ENCODE results near the gene ATP8B3.

Gene ATP8B3

DNA sequence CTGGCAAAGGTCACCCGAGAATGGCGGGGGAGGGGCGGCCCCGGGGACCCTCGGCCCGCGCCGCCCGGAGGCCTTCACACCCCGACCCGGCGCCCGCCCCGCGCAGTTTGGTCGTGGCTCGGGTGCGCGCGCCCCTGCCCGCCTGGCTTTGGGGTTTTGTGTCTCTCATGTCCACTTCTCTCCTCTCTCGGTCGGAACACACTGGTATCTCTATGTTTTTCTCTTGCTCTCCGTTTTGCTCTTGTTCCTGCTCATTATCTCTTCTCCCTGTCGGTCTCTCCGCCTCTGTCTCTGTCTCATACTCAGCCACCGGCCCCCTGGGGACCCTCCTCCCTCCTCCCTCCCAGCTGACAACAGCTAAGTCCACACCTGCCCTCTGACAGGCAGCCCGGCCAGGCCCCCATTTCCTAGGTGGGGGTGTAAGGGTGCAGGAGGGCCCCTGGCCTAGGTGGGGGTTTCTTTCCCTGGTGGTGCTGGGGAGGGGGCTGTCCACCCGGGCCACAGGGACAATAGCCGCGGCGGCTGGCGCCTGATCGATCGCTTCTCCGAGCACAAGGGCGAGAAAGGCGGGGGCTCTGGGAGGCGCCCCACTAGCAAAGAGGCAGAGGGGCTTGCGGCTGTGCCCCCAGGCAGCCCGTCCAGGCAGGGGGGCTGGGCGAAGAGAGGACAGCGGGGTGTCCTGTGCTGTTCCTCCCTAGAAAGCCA, 56.5 kb downstream of the ATP8B3 start:
- no peak for ATAC-seq (replicated peaks)
- H3K9me3 Mint-ChIP-seq = no peaks in the 10 kb centered on the region
- H3K27me3 Mint-ChIP-seq = peaks cover 58 to 78% of the 10 kb centered on the region in 2 donors
- no peak for DNase-seq
- H3K36me3 Mint-ChIP-seq = peaks cover 2 to 7% of the 10 kb centered on the region in 2 donors
- peaks cover 18 to 46% of the 10 kb centered on the region in 2 donors for H3K4me1 Mint-ChIP-seq
- peak overlapping the region; percentile 82 for H3K27ac Mint-ChIP-seq
- H3K4me3 Mint-ChIP-seq = peak overlapping the region in 1 of 2 donors; percentile 64

- no peak for DNase-seq
- Mint-ChIP-seq H3K4me3 (peak overlapping the region; percentile 51 to 67), H3K9me3 (no peaks in the 10 kb centered on the region), H3K4me1 (peaks cover 22 to 52% of the 10 kb centered on the region in 2 donors), H3K27me3 (peaks cover 55 to 78% of the 10 kb centered on the region in 2 donors), H3K27ac (peak overlapping the region; percentile 94), H3K36me3 (peaks cover 2 to 7% of the 10 kb centered on the region in 2 donors)
- no peak for ATAC-seq (replicated peaks)
Measured at GRCh38 chr19:1754636-1755466, 57.2 kb downstream of the ATP8B3 start.

DNA sequence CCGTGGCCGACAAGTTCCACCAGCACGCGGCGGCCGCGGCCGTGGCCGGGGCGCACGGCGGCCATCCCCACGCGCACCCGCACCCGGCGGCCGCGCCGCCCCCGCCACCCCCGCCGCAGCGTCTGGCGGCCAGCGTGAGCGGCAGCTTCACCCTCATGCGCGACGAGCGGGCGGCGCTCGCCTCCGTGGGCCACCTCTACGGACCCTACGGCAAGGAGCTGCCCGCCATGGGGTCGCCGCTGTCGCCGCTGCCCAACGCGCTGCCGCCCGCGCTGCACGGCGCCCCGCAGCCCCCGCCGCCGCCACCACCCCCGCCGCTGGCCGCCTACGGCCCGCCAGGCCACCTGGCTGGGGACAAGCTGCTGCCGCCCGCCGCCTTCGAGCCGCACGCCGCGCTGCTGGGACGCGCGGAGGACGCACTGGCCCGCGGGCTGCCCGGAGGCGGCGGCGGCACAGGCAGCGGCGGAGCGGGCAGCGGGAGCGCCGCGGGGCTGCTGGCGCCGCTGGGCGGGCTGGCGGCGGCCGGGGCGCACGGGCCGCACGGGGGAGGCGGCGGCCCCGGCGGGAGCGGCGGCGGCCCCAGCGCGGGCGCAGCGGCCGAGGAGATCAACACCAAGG, 57.9 kb downstream of the ATP8B3 start:
- Mint-ChIP-seq H3K36me3 (peaks cover 2 to 7% of the 10 kb centered on the region in 2 donors), H3K9me3 (no peaks in the 10 kb centered on the region), H3K4me3 (no peak overlapping the region), H3K4me1 (peaks cover 22 to 53% of the 10 kb centered on the region in 2 donors), H3K27me3 (peaks cover 49 to 72% of the 10 kb centered on the region in 2 donors), H3K27ac (no peak overlapping the region)
- DNase-seq (no peak), ATAC-seq (replicated peaks) (no peak)

DNA sequence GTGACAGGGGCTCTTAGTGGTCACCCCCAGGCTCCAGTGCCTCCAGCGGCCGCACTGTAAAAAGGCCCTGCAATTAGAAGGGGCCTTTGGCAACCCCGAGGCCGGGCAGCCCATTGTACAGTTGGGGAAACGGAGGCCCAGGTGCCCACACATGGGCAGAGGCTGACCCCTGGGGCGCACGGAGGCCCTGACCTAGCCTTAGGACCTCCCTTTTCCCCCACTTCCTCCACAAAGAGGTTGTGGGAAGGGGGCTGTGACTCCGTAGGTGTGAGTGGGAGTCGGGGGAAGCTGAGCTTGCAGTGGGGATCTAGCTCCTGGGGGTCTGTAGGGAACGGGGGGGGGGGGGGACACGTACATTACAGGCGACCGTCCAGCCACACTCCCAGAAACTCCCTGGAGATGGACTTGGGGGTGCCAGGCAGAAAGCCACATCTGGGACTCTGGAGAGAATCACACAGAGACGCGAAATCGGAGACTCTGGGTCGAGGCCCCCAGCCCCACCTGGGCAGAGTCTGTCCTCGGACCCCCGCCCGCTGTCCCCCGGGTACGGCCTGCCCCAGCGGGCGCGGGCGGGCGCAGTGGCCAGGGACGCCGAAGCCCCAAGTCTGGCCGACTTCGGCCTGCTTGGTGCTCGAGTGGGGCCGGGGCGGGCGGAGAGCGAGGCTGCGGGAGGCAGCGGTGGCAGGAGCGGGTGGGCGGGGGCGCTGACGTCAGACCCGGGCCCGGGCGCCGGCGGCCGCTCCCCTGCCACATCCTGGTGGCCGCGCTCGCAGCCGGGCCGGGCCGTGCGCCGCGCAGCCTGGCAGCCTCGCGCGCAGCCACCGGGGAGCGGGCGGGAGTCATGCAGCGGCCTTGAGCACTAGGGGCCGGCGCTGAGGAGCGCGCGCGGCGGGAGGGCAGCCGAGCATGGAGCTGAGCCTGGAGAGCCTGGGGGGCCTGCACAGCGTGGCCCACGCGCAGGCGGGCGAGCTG, 59.0 kb downstream of the ATP8B3 start, which contains the start of gene ONECUT3:
TSS of gene ONECUT3 (plus strand) at position 750 of the 972 bp plus-strand sequence. CDS start at position 907, 157 bp downstream.
- H3K27me3 Mint-ChIP-seq = peaks cover 43 to 65% of the 10 kb centered on the region in 2 donors
- H3K4me3 Mint-ChIP-seq = peak within 1 kb of the TSS; percentile 49 to 51
- DNase-seq = no peak
- peak within 1 kb of the TSS; percentile 91 for H3K27ac Mint-ChIP-seq
- peaks cover 21 to 57% of the 10 kb centered on the region in 2 donors for H3K4me1 Mint-ChIP-seq
- peak in 1 of 2 donors; percentile 22 for ATAC-seq (replicated peaks)
- H3K36me3 Mint-ChIP-seq = peaks cover 1 to 7% of the 10 kb centered on the region in 2 donors
- no peaks in the 10 kb centered on the region for H3K9me3 Mint-ChIP-seq

DNA sequence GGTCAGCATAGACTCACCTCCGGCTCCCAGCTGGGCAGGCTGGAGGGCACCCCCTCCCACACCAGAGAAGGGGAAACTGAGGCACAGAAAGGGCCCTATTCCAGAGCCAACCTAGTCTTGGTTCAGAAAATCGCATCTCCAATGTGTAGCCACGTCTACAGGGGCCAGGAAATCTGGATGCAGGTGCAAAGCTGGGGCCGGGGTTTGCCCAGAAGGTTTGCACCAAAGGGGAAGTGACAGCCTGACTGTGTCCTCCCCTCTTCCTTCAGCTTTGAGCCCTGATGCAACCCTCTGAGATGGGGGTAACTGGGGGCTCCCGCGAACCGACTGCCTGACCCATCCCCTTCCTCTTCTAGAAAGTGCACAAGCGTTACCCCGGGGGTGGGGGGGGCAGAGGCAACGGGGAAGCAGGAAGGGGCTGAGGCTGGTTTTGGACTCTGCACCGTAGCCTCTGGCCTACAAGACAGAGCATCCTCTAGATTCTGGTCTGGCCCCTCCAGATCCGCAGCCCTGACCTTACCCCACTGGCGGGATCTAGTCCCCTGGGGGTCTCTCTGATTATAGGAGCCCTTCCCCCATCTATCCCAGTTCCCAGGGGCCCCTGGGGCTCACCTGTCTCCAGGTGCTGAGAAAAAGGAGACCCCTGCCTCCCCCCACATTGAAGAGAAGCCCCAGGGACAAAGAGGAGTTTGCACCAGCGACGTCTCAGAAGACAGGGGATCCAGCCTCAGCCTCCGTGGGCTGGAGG, 59.9 kb downstream of the ATP8B3 start:
- DNase-seq = no peak
- peaks cover 26 to 56% of the 10 kb centered on the region in 2 donors for H3K4me1 Mint-ChIP-seq
- peaks cover 45 to 65% of the 10 kb centered on the region in 2 donors for H3K27me3 Mint-ChIP-seq
- H3K4me3 Mint-ChIP-seq = peak overlapping the region in 1 of 2 donors; percentile 51
- peak; percentile 48 to 56 for ATAC-seq (replicated peaks)
- H3K27ac Mint-ChIP-seq = peak overlapping the region; percentile 91
- H3K36me3 Mint-ChIP-seq = peaks cover 1 to 7% of the 10 kb centered on the region in 2 donors
- no peaks in the 10 kb centered on the region for H3K9me3 Mint-ChIP-seq

DNA sequence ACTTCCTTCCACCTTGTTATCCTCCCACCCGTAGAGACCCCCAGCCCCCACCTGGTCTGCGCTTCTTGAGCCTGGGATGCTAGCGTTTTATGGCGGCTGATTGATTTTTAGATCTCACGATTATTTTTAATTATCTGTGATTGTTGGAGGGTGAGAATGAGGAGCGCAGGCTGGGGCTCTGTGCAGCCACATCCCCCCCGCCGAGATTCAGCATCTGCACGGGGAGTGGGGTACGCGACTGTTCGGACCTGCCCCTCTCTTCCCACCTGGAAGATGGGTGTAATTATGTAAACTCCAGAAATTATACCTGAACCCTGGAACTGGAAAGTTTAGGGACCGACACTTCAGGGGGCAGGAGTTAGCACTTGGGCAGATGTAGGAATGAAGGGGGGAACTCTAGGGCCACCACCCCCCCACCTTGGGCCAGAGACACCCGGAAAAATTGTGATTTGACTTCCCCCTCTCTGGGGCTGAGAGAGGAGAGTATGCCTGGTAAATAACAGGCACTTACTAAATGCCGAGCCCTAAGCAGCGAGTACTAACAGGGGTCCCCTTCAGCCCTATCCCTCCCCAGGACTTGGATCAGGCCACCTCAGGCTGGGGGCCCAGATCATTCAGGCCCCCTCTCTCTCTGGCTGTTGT, 60.6 kb downstream of the ATP8B3 start:
- H3K4me1 Mint-ChIP-seq = peaks cover 22 to 50% of the 10 kb centered on the region in 2 donors
- DNase-seq (no peak), ATAC-seq (replicated peaks) (no peak)
- H3K9me3 Mint-ChIP-seq = no peaks in the 10 kb centered on the region
- peak overlapping the region in 1 of 2 donors; percentile 54 for H3K4me3 Mint-ChIP-seq
- peak overlapping the region; percentile 37 for H3K27ac Mint-ChIP-seq
- H3K27me3 Mint-ChIP-seq = peaks cover 44 to 65% of the 10 kb centered on the region in 2 donors
- peaks cover 0 to 7% of the 10 kb centered on the region in 2 donors for H3K36me3 Mint-ChIP-seq

DNA sequence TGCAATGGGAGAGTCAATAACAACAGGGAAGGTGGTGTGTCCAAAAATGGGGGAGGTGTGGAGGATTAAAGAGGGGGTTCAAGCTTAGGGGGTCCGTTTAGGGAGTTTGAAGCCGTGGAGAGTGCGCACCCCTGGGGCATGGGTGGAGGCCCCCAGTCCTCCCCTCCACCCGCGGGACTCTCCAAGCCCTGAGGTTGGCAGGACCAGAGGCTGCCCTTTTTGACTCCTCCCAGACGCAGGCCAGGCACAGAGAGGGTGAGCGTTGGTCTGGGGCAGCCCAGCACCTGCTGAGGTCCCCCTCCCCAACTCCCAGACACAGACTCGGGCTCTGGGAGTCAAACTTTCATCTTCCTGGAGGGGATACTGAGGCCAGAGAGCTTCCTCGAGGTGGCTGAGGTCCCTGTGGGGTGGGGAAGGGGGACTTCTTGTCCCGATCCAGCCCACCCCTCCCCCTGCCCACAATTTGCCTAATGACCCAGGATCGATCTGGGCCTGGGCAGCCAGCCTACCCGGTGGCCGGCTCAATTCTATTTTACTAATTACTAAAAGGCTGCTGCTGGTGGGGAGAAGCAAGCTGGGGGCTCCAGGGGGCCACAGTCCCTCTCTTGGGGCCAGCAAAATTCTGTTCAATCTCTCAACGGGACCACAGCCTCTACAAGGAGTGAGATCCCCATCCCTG, 61.6 kb downstream of the ATP8B3 start:
- no peak for ATAC-seq (replicated peaks)
- Mint-ChIP-seq H3K36me3 (peaks cover 0 to 4% of the 10 kb centered on the region in 2 donors), H3K9me3 (no peaks in the 10 kb centered on the region), H3K4me1 (peaks cover 22 to 47% of the 10 kb centered on the region in 2 donors), H3K27ac (peak overlapping the region; percentile 49), H3K27me3 (peaks cover 44 to 60% of the 10 kb centered on the region in 2 donors), H3K4me3 (peak overlapping the region; percentile 33 to 51)
- DNase-seq = no peak

GRCh38 chr19:1749373-1750342, 62.4 kb downstream of the ATP8B3 start:
- Mint-ChIP-seq H3K9me3 (no peaks in the 10 kb centered on the region), H3K27me3 (peaks cover 48 to 66% of the 10 kb centered on the region in 2 donors), H3K36me3 (peaks cover 0 to 3% of the 10 kb centered on the region in 2 donors), H3K4me3 (peak overlapping the region; percentile 33 to 51), H3K4me1 (peaks cover 22 to 39% of the 10 kb centered on the region in 2 donors), H3K27ac (peak overlapping the region; percentile 49)
- DNase-seq (no peak), ATAC-seq (replicated peaks) (no peak)

- Mint-ChIP-seq H3K36me3 (peaks cover 0 to 3% of the 10 kb centered on the region in 2 donors), H3K27ac (no peak overlapping the region), H3K9me3 (no peaks in the 10 kb centered on the region), H3K4me1 (peaks cover 20 to 36% of the 10 kb centered on the region in 2 donors), H3K4me3 (peak overlapping the region in 1 of 2 donors; percentile 14), H3K27me3 (peaks cover 51 to 73% of the 10 kb centered on the region in 2 donors)
- DNase-seq = no peak
- ATAC-seq (replicated peaks) = no peak
Measured at GRCh38 chr19:1748873-1749341, 63.2 kb downstream of the ATP8B3 start.

- H3K27me3 Mint-ChIP-seq = peaks cover 52 to 76% of the 10 kb centered on the region in 2 donors
- no peak overlapping the region for H3K27ac Mint-ChIP-seq
- peaks cover 20 to 36% of the 10 kb centered on the region in 2 donors for H3K4me1 Mint-ChIP-seq
- peak in 1 of 2 donors; percentile 37 for ATAC-seq (replicated peaks)
- H3K9me3 Mint-ChIP-seq = no peaks in the 10 kb centered on the region
- DNase-seq = no peak
- peaks cover 0 to 3% of the 10 kb centered on the region in 2 donors for H3K36me3 Mint-ChIP-seq
- peak overlapping the region; percentile 53 to 56 for H3K4me3 Mint-ChIP-seq
Measured at GRCh38 chr19:1748115-1748872, 63.8 kb downstream of the ATP8B3 start.

All from stimulated activated naive B cell treated with anti-CD40 and anti-IgM and Interleukin-4, amounts not matched to agents 10 μg/mL and 1 μg/mL and 100 μg/mL, for 72 hours (primary cell).